GM23338 (cell line): ENCODE data around the gene KCNK16. TPM values are rescaled to one million over a fixed set of nuclear protein-coding genes. Genes with fewer than 3 reads are reported as not detected.

Experiments used
- ATAC-seq: fragments of 200-7000 bp; cut with Tn5 transposase; 3 replicates; pipeline ENCODE4 v1.9.1; 2020
- DNase-seq: peaks from one replicate; pipeline ENCODE4 v3.0.0-alpha.2; 2015; ENCODE audit warnings: low spot score
- H2AFZ ChIP-seq: fragments of 200-600 bp; sonication (generic); 2 replicates; pipeline ENCODE4 v1.8.0; 2016; ENCODE audit warnings: antibody characterized with exemption, mild to moderate bottlenecking, moderate library complexity
- H3F3A ChIP-seq: fragments of 200-600 bp; sonication (generic); replicated peaks from 2 replicates; pipeline ENCODE4 v1.8.0; 2017; ENCODE audit warnings: antibody characterized with exemption, mixed run types, low read depth
- H3K27ac ChIP-seq: fragments of 200-600 bp; sonication (generic); 2 replicates; pipeline ENCODE4 v1.6.1; 2016; ENCODE audit warnings: low read depth
- H3K27me3 ChIP-seq: fragments of 200-600 bp; sonication (generic); 2 replicates; pipeline ENCODE4 v1.8.0; 2016; ENCODE audit warnings: mild to moderate bottlenecking, mixed run types, moderate library complexity; ENCODE audit not compliant: insufficient read depth
- H3K36me3 ChIP-seq: fragments of 200-600 bp; sonication (generic); 2 replicates; pipeline ENCODE4 v1.8.0; 2016; ENCODE audit warnings: mild to moderate bottlenecking; ENCODE audit not compliant: insufficient read depth
- H3K4me1 ChIP-seq: fragments of 200-600 bp; sonication (generic); 2 replicates; pipeline ENCODE4 v1.8.0; 2016; ENCODE audit warnings: mild to moderate bottlenecking, moderate library complexity; ENCODE audit not compliant: insufficient read depth
- H3K4me2 ChIP-seq: fragments of 200-600 bp; sonication (generic); 2 replicates; pipeline ENCODE4 v1.7.1; 2017; ENCODE audit warnings: mixed run types
- H3K4me3 ChIP-seq: fragments of 200-600 bp; sonication (generic); 2 replicates; pipeline ENCODE4 v1.6.1; 2016; ENCODE audit warnings: mixed run types
- H3K79me2 ChIP-seq: fragments of 200-600 bp; sonication (generic); replicated peaks from 2 replicates; pipeline ENCODE4 v1.8.0; 2017; ENCODE audit warnings: mild to moderate bottlenecking; ENCODE audit not compliant: insufficient read depth
- H3K9me2 ChIP-seq: fragments of 200-600 bp; sonication (generic); 2 replicates; pipeline ENCODE4 v1.8.0; 2017; ENCODE audit not compliant: insufficient read depth
- H4K20me1 ChIP-seq: fragments of 200-600 bp; sonication (generic); replicated peaks from 2 replicates; pipeline ENCODE4 v1.8.0; 2017; ENCODE audit warnings: mild to moderate bottlenecking; ENCODE audit not compliant: insufficient read depth
- H3K27ac Mint-ChIP-seq: 2 replicates; pipeline ENCODE4 v1.8.0; 2020; ENCODE audit warnings: inconsistent platforms, mild to moderate bottlenecking, moderate library complexity, mixed read lengths
- H3K27me3 Mint-ChIP-seq: 3 replicates; pipeline ENCODE4 v1.8.0; 2022; ENCODE audit warnings: low read depth, mild to moderate bottlenecking, moderate library complexity, mixed read lengths, inconsistent platforms; ENCODE audit not compliant: insufficient read depth, poor library complexity
- H3K36me3 Mint-ChIP-seq: 3 replicates; pipeline ENCODE4 v1.8.0; 2021; ENCODE audit warnings: low read depth, mild to moderate bottlenecking, inconsistent platforms, moderate library complexity, mixed read lengths
- H3K4me1 Mint-ChIP-seq: 3 replicates; pipeline ENCODE4 v1.8.0; 2020; ENCODE audit warnings: mild to moderate bottlenecking, inconsistent platforms, mixed read lengths
- H3K4me3 Mint-ChIP-seq: 3 replicates; pipeline ENCODE4 v1.8.0; 2021; ENCODE audit warnings: moderate library complexity, mild to moderate bottlenecking, inconsistent platforms, mixed read lengths
- H3K9me3 Mint-ChIP-seq: 3 replicates; pipeline ENCODE4 v1.8.0; 2020; ENCODE audit warnings: moderate library complexity, mild to moderate bottlenecking, inconsistent platforms, mixed read lengths
- CREB1 ChIP-seq: fragments of 250-450 bp; sonication (Bioruptor Pico); IDR thresholded peaks from 2 replicates; pipeline ENCODE4 v1.5.0; 2020; ENCODE audit warnings: low read depth, mild to moderate bottlenecking, moderate library complexity
- ETS1 ChIP-seq: IDR thresholded peaks from 2 replicates; pipeline ENCODE4 v1.6.1; 2016; ENCODE audit warnings: antibody characterized with exemption
- EZH2 ChIP-seq: fragments of 200-600 bp; sonication (generic); IDR thresholded peaks from one replicate; pipeline ENCODE4 v1.8.0; 2017; ENCODE audit warnings: antibody characterized with exemption, mild to moderate bottlenecking, low read depth; ENCODE audit not compliant: unreplicated experiment
- EZH2phosphoT487 ChIP-seq: fragments of 200-600 bp; sonication (generic); IDR thresholded peaks from one replicate; pipeline ENCODE4 v1.8.1; 2018; ENCODE audit warnings: antibody characterized with exemption; ENCODE audit not compliant: unreplicated experiment
- JUNB ChIP-seq: IDR thresholded peaks from one replicate; pipeline ENCODE4 v1.6.1; 2016; ENCODE audit warnings: antibody characterized with exemption; ENCODE audit not compliant: unreplicated experiment
- POLR2AphosphoS5 ChIP-seq: IDR thresholded peaks from 2 replicates; pipeline ENCODE4 v1.6.1; 2016; ENCODE audit warnings: antibody characterized with exemption, low read depth
- STAT1 ChIP-seq: IDR thresholded peaks from one replicate; pipeline ENCODE4 v1.6.1; 2016; ENCODE audit warnings: antibody characterized with exemption; ENCODE audit not compliant: unreplicated experiment
- ZNF114 ChIP-seq: fragments of 250-450 bp; sonication (Bioruptor Pico); IDR thresholded peaks from 2 replicates; pipeline ENCODE4 v1.5.0; 2020; ENCODE audit warnings: mild to moderate bottlenecking, moderate library complexity
- ZNF462 ChIP-seq: fragments of 250-450 bp; sonication (Bioruptor Pico); IDR thresholded peaks from 2 replicates; pipeline ENCODE4 v1.5.0; 2020; ENCODE audit warnings: mild to moderate bottlenecking, moderate library complexity
- polyA plus RNA-seq: library from polyadenylated mRNA; unstranded; fragments of >200 nt; fragmentation: Nextera tagmentation; extraction: Ambion mirVana; gene quantifications from 2 replicates; pipeline ENCODE4 v1.2.1, GENCODE V29; 2016
- total RNA-seq: library from RNA; depleted of rRNA; stranded (reverse); fragments of >200 nt; shearing (Covaris generic); gene quantifications from 2 replicates; pipeline ENCODE4 v1.2.3, GENCODE V29; 2014

KCNK16 gene
- total and polyA plus RNA-seq, 2 experiments from 2014 or later, result not detected

GRCh38 chr6:39348740-39349139, 26.2 kb upstream of the KCNK16 start:
- Histone ChIP-seq H3K27me3 (no peaks in the 10 kb centered on the region), H3K36me3 (no peaks in the 10 kb centered on the region), H3K27ac (no peak overlapping the region), H4K20me1 (no peaks in the 10 kb centered on the region), H3K4me1 (peaks cover 4% of the 10 kb centered on the region), H3K4me2 (no peak overlapping the region), H3K4me3 (no peak overlapping the region), H3K9me2 (peaks cover 8% of the 10 kb centered on the region; the same call in 1 of the 2 replicates), H2AFZ (no peak overlapping the region), H3F3A (no peaks in the 10 kb centered on the region), H3K79me2 (no peaks in the 10 kb centered on the region)
- TF ChIP-seq POLR2AphosphoS5 (no peak), STAT1 (no peak), ZNF114 (CRISPR knock-in tag) (no peak), ZNF462 (no peak), CREB1 (no peak), EZH2 (no peak), EZH2phosphoT487 (no peak), JUNB (no peak), ETS1 (no peak)
- ATAC-seq (no peak), DNase-seq (no peak)
- H3K9me3 Mint-ChIP-seq, result no peaks in the 10 kb centered on the region
- H3K27ac Mint-ChIP-seq, result no peak overlapping the region
- H3K27me3 Mint-ChIP-seq, result peaks cover 11% of the 10 kb centered on the region
- no peaks in the 10 kb centered on the region for H3K36me3 Mint-ChIP-seq
- peaks cover 15% of the 10 kb centered on the region for H3K4me1 Mint-ChIP-seq
- no peak overlapping the region for H3K4me3 Mint-ChIP-seq
